Endometrial microvascular endothelial cells (primary cell): ENCODE measurements around the gene FIBCD1. TPM values are rescaled to one million over a fixed set of nuclear protein-coding genes. Genes with fewer than 3 reads are reported as not detected.

ENCODE experiments used
- in situ Hi-C: cut with HindIII; loops from 2 replicates; pipeline ENCODE4 v1.10.0; 2017; ENCODE audit warnings: low sequenced_read_pairs, low pct_unique_long_range_greater_than_20kb; ENCODE audit errors: inconsistent ontology term
- total RNA-seq: library from RNA; depleted of rRNA; stranded (reverse); fragments of >200 nt; gene quantifications from one replicate; pipeline ENCODE4 v1.2.3, GENCODE V29; 2015; ENCODE audit errors: inconsistent ontology term

FIBCD1 gene
- total RNA-seq, 1 donor from 2014 or later = under 0.01 TPM

DNA sequence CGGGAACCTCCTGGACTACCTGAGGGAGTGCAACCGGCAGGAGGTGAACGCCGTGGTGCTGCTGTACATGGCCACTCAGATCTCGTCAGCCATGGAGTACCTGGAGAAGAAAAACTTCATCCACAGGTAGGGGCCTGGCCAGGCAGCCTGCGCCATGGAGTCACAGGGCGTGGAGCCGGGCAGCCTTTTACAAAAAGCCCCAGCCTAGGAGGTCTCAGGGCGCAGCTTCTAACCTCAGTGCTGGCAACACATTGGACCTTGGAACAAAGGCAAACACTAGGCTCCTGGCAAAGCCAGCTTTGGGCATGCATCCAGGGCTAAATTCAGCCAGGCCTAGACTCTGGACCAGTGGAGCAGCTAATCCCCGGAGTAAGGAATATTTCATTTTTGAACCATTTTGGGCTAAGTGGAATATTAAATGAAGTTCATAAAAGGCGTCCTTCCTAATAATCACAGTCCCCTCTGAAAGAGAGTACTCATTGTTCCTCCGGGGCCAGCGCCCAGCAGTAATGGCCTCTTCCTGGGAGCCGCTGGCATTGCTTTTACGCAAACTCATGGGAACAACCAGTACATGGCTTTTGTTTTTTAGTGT lies 66.0 kb downstream of the FIBCD1 start:
- in situ Hi-C loops = no loop called here

DNA sequence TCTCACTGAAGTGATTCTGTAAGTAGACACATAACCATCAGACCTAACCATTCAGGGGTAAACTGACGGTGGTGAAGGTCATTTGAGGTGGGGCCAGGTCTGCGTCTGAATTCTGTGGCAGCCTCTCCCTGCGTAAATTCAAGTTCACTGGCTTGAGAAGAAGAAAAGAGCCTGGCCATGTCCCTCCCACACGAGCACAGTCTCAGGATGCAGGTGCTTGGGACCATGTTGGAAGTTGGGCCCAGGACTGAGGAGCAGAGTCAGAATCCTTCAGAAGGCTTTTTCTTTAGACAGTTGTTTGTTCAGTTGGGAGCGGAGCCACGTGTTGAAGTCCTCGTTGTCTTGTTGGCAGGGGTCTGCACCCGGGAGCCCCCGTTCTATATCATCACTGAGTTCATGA lies 66.5 kb downstream of the FIBCD1 start:
- in situ Hi-C loops = no loop called here

DNA sequence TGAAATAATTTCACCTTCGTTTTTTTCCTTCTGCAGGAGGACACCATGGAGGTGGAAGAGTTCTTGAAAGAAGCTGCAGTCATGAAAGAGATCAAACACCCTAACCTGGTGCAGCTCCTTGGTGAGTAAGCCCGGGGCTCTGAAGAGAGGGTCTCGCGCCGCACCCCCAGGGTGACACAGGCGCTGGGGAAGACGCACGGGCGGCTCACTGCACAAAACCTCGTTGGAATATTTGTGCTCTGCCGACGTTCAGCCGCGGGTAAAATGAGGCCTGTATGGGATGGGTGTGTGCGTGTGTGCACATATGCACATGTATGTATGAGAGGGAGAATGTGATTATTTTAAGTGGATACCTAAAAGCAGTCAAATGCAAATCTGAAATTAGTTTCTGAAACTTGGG lies 67.0 kb downstream of the FIBCD1 start:
- in situ Hi-C loops = no loop called here

DNA sequence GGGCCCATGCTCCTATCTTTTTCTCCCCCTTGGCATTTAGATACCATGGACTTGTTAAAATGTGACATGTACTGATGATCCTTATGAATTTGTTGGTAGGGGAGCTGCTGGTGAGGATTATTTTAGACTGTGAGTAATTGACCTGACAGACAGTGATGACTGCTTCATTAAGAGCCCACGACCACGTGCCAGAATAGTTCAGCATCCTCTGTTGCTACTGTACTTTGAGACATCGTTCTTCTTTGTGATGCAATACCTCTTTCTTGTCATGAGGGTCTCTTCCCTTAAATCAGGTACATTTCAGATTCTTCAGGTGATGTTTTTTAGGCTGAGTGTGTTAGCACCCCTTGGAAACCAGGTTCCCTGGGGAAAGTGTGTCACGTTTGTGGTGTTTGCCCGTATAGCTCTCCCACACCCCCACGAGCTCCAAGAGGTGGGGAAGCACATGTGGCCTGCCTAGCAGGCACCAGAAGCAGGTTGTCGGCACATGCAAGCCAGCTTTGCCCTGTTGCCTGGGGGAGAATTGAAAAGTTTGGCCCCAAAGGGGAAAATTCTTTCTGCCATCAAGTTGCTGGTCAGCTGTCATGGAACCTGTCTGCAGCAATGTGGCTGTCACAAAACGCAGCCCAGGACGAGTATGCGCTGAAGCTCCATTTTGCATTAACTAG lies 67.5 kb downstream of the FIBCD1 start:
- in situ Hi-C loops = no loop called here

DNA sequence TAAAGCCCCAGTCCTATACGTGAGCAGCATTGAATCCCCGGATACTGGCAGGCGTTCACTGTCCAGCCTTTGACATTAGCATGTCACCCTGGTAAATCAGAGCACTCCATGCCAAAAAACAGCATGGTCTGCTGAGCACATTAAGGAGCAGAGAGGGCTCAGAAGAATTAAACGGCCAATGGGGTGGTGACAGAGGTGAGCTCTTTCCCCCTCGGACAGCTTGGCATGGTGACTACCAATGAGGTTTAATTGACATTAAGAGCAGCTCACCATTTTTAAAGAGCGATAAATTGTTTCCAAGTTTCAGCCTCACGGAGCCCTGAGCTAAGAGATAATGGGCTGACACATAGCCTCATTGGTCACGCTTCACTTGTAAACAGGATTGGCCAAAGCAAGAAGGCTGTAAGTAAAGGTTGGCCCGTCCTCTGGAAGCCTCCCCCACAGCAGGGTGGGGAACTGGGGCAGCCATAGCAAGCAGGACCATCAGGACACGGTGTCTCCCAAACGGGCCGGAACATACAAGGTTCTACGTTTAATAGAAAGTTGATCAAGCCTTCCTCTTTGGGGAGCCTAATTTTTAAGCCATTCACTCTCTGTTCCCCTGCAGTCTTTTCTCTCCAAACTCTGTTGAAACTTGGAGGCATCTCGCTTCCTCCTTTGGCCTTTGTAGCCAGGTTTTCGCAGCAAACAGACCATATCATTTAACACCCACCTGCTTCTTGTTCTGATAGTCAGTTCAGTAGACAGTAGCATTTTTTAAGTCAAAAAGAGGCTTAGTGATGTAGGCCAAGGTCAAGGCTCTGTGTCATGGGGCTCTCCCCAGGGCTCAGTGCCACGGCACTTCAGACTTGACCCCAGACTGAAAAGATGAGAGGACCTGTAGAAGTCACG lies 68.3 kb downstream of the FIBCD1 start:
- in situ Hi-C loops = no loop called here

DNA sequence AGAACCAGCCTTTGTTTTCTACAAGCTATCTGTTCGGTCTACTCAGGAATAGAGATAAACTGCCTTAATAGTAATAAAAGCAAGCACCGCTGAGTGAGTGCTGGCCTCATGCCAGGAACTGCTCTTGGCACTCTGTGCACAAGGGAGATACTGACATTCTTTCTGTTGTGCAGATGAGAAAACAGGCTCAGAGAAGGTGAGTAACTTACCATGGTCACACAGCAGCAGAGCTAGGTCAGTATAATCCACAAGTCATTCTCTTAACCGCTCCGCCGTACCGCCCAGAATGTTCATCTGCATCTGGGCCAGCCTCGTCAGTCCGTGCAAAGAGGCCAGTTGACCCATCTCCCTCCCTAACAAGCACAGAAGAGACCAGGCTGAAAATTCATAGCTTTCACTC lies 69.8 kb downstream of the FIBCD1 start:
- in situ Hi-C loops = no loop called here

DNA sequence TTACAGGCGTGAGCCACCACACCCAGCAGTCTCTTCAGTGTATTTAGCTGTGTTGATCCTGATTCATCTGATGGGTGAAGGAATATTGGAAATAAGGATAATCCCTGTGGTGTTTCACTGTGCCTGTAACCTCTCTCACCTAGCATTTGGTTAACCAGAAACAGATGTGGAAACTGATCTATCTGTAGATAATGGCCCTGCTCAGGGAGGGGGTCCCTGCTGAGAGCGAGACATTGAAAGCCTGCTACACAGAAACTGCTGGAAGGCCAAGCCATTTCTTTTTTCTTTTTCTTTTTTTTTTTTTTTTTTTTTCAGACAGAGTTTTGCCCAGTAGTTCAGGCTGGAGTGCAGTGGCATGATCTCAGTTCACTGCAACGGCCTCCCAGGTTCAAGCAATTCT lies 70.8 kb downstream of the FIBCD1 start:
- in situ Hi-C loops = no loop called here

DNA sequence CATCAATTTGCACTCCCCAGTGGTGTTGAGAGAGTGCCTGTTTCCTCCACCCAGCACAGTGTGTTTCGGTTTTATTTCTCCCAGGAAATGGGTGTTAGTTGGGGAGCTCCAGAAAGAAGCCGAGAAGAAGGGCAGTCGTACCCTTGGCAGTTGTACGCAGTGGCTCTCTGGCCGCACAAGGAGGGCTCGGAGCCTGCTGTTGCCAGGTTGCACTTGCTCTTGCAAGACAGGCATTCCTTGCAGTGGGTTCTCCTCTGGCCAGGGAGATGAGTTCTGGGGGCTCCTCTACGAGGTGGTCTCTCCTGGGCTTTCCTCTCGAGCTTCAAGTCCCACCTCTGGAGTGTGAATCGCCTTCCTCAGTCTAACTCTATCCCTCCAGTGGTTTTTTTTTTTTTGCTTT lies 71.5 kb downstream of the FIBCD1 start:
- in situ Hi-C loops = no loop called here

DNA sequence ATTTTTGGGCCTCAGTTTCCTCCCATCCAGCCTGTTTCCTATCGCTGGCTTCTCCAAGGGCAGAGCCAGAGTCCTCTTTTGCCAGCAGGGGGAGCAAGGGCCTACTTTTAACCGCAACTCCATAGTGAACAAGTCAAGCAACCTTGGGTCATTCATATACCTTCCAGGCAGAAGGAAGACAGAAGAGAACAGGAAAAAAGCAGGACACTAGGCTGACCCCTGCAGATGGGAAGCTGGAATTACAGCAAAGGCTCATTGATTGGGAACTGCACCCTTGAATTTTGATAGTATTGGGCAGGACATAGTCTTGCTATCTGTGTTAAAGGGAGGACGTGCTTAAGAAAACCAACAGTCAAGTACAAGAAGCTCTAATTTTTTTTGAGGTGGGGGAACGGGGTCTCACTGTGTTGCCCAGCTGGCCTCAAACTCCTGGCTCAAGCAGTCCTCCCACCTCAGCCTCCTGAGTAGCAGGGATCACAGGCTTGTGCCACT lies 72.5 kb downstream of the FIBCD1 start:
- in situ Hi-C loops = no loop called here

DNA sequence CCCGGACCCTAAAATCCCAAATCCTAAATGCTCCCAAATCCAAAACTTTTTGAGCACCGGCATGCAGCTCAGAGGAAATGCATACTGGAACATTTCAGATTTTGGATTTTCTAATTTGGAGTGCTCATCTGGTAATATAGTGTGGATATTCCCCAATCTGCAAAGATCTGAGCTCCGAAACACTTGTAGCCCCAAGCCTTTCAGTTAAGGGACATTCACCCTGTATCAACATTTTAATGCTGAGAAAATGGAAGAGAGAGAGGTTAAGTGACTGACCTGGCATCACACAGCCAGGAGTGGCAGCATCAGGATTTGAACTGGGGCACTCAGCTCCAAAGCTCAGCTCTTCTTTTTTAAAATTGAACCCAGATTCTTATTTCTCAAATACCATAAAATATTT lies 73.1 kb downstream of the FIBCD1 start:
- in situ Hi-C loops = no loop called here

DNA sequence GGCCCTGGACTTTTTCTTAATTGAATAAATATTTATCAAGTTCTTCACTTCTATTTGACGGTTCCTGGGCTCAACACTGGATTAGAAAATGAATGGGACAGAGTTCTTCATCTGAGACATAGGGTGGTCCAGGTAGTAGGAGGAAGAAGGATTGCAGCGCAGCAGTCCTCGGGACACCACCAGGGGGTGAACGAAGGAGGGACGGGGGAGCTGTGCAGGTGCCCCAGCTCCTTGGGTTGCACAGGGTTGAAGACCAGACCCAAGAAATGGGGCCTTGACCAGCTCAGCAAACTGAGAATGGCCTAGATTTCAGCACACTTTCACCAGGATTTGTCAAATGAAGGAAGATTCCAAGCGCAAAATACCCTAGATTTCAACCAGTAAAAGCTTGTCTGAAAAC lies 74.5 kb downstream of the FIBCD1 start:
- in situ Hi-C loops = no loop called here

DNA sequence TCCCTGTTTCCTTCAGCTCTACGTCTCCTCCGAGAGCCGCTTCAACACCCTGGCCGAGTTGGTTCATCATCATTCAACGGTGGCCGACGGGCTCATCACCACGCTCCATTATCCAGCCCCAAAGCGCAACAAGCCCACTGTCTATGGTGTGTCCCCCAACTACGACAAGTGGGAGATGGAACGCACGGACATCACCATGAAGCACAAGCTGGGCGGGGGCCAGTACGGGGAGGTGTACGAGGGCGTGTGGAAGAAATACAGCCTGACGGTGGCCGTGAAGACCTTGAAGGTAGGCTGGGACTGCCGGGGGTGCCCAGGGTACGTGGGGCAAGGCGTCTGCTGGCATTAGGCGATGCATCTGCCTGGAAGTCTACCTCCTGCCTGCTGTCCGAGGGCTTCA lies 76.3 kb downstream of the FIBCD1 start:
- in situ Hi-C loops = no loop called here

DNA sequence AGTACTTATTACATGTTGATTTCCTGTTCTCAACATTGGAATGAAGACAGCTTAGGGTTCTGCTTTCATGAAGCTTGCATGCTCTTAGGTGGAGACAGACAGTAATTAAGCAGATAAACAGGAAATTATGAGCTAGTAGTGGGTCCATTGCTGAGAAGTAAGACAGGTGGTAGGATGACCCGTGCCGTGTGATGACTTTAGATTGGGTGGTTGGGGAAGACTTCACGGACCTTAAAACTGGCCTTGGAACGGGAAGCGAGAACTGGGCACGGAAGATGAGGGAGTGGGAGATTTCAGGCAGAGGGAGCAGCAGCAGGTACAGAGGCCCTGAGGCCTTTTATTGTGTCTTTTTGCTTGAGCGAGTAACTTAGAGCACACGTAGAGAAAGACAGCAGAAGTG lies 76.8 kb downstream of the FIBCD1 start:
- in situ Hi-C loops = no loop called here

DNA sequence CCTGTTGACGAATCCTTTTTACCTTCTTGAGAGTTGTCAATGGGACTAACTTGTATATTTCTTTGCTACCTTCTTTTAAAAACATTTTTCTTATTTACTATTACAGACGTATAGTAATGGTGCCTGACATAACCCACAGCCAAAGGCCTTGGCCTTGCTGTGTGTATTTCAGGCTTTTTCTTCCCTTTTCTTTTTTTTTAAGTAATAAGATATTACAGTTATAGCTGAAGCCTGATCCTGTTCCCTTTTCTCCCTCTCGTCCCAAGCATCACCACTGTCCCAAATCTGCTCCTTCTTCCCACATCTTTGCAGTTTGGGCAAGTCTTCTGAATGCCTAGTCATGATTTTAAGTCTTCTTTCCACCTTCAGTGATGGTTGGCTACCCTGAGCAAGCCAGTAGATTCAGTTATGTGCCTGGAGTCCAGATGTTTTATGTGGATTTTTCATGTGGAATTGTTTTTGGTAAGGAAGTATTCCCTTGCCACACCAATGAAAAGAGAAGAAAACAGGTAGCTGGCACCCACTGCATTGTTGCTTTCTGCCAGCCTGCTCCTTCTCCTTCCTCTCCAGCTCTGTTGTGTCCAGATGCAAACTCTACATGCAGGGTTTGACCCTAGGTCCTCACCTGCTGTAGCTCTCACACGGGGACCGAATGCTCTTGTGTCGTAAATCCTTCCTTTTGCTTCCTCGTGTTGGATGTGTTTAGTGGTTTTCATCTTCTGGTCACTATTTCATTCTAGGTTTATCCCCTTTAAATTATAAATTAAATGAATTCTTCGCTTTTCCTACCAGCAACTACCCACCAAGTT lies 77.5 kb downstream of the FIBCD1 start:
- in situ Hi-C loops = no loop called here

DNA sequence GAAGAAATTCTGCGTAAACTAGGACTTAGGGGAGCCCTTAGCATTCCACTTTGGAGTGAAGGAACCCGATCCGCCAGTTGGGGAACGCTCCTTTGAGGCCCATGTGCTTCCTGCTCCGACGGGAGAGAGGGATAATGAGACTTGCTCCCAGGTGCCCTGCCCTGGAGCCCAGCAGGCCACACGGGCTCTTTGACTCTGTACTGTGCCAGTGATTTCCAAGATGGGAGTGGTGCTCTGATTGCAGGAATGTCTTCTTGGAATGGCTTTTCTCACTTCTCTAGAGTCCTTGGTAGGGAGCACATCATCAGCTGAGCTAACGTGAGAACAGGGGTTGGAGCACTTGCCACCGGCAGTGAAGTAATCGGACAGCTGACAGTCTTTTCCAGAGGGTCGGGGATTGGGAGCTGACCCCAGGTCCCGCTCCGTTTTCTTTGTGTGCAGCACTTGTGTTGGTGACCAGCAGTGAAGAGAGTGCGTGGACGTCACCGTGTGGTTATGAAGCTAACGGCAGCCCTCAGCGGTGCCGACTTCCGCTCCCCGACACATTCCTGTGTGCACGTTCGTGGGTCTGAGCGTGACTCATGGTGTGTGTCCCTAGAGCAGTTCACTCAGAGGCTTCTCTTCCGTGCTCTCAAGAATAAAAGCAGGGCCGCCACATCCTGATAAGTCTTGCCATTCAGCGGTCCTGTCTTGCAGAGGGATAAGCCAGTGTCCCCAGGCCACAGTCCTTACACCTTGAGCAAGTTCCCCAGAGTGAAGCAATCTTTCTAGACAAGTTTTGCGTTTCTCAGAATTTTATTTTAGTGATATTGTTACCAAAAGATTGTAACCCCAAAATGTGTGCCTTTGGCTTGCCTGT lies 78.4 kb downstream of the FIBCD1 start:
- in situ Hi-C loops = no loop called here

DNA sequence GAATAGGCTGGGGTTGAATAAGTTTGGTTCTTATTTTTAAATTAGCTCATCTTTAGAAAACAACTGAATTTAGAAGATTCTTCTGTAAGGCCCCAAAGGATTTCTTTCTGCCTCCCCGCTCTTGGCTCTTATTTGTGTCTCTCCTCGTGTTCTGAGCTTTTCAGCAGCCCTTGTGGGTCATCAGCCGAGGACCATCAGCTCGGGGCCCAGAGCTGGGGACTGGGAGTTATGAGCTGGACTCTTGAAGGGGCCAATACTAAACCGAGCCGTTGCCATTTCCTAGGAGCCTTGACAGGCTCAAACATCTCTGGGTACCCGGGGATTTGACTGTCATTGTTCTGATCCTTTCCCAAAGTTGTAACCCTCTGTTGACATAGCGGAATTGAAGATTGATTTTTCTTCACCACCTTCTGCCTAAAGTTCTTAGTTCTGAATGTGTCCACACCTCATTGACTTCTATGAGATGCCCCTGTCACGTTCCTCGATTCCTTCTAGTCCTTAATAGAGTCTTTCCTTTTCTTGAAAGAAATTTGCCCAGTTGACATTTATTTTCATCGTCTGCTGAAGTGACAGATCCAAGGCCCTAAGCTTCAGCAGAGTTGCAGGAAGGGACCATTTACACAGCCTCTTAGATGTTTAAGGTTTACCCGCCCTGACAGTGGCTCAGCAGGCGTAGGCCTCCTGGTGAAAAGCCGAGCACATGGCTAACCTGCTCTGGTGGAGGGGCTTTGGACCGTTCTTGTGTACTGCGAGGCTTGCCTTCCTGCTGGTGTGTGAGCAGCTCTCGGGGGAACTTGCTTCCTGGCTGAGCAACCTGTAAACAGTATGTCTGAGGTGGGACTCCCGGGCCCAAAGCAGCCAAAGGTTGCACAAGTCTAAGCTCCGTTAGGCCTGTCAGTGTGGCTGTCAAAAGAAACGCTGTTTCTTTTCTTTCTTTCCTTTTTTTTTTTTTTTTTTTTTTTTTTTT lies 80.0 kb downstream of the FIBCD1 start:
- in situ Hi-C loops = loop anchor here (10.0 kb wide), 1 partner anchor 144 kb away; no protein-coding TSS in a partner anchor
